ENCODE measurements around the gene ATAD3A.

DNA sequence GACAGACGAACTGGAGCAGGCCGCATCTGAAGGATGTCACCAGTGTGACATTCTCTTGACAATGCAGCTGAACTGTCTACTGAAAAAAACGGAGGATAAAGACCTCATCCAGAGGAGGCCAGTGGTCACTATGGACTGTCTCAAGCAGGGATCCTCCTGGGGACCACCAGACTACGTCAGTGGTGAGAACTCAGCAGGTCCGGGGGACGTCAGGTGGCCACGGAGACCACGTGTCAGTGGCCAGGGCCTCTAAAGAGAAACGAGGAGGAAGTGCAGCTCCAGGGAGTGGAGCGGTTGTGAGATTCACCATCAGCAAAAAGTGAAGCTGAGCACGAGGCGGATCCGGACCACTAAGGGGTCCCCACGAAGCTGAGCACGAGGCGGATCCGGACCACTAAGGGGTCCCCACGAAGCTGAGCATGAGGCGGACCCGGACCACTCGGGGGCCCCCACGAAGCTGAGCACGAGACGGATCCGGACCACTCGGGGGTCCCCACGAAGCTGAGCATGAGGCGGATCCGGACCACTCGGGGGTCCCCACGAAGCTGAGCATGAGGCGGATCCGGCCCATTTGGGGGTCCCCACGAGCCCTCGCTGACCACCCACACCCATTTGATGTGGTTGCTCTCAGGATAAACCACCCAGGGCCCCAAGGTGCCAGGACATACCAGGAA is 42.0 kb downstream of the ATAD3A start:
- TF ChIP-seq POLR2AphosphoS5 (IDR thresholded peaks at IDR 0.05; ENCODE audit: low read depth), result no peak
- TF ChIP-seq, protein P1, sequence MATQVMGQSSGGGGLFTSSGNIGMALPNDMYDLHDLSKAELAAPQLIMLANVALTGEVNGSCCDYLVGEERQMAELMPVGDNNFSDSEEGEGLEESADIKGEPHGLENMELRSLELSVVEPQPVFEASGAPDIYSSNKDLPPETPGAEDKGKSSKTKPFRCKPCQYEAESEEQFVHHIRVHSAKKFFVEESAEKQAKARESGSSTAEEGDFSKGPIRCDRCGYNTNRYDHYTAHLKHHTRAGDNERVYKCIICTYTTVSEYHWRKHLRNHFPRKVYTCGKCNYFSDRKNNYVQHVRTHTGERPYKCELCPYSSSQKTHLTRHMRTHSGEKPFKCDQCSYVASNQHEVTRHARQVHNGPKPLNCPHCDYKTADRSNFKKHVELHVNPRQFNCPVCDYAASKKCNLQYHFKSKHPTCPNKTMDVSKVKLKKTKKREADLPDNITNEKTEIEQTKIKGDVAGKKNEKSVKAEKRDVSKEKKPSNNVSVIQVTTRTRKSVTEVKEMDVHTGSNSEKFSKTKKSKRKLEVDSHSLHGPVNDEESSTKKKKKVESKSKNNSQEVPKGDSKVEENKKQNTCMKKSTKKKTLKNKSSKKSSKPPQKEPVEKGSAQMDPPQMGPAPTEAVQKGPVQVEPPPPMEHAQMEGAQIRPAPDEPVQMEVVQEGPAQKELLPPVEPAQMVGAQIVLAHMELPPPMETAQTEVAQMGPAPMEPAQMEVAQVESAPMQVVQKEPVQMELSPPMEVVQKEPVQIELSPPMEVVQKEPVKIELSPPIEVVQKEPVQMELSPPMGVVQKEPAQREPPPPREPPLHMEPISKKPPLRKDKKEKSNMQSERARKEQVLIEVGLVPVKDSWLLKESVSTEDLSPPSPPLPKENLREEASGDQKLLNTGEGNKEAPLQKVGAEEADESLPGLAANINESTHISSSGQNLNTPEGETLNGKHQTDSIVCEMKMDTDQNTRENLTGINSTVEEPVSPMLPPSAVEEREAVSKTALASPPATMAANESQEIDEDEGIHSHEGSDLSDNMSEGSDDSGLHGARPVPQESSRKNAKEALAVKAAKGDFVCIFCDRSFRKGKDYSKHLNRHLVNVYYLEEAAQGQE (IDR thresholded peaks at IDR 0.05; ENCODE audit: unreplicated experiment), result no peak
- no peak for TF ChIP-seq EZH2phosphoT487 (IDR thresholded peaks at IDR 0.05; ENCODE audit: unreplicated experiment)
- TF ChIP-seq, protein P2, sequence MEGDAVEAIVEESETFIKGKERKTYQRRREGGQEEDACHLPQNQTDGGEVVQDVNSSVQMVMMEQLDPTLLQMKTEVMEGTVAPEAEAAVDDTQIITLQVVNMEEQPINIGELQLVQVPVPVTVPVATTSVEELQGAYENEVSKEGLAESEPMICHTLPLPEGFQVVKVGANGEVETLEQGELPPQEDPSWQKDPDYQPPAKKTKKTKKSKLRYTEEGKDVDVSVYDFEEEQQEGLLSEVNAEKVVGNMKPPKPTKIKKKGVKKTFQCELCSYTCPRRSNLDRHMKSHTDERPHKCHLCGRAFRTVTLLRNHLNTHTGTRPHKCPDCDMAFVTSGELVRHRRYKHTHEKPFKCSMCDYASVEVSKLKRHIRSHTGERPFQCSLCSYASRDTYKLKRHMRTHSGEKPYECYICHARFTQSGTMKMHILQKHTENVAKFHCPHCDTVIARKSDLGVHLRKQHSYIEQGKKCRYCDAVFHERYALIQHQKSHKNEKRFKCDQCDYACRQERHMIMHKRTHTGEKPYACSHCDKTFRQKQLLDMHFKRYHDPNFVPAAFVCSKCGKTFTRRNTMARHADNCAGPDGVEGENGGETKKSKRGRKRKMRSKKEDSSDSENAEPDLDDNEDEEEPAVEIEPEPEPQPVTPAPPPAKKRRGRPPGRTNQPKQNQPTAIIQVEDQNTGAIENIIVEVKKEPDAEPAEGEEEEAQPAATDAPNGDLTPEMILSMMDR (conservative IDR thresholded peaks at IDR 0.05; ENCODE audit: low read depth in 2 of 2), result no peak
- no peak for TF ChIP-seq EZH2 (IDR thresholded peaks at IDR 0.05; ENCODE audit: low read depth, unreplicated experiment)
- no peak for TF ChIP-seq CREB1 (CRISPR knock-in tag; IDR thresholded peaks at IDR 0.05; ENCODE audit: low read depth)
- TF ChIP-seq JUNB (IDR thresholded peaks at IDR 0.05; ENCODE audit: unreplicated experiment), result no peak
- no peak for TF ChIP-seq ZNF114 (CRISPR knock-in tag; IDR thresholded peaks at IDR 0.05)
- no peak for TF ChIP-seq ZNF331 (CRISPR knock-in tag; IDR thresholded peaks at IDR 0.05; ENCODE audit: low read depth)

Data from GM23338 (cell line).